Measurements from ENCODE around the gene E4F1.

The E4F1 gene

GRCh38 chr16:2208308-2208707 is 15.1 kb upstream of the E4F1 start:
- no peaks in the 10 kb centered on the region for H3K27me3 ChIP-seq (ENCODE audit: insufficient read depth, low read length, poor library complexity)
- H2AFZ ChIP-seq (ENCODE audit: low read depth, low read length) = no peak overlapping the region
- H4K20me1 ChIP-seq (ENCODE audit: insufficient read depth, low read length) = peaks cover 23% of the 10 kb centered on the region
- no peak overlapping the region for H3K9ac ChIP-seq (ENCODE audit: low read depth, low read length)
- no peak for ATAC-seq (ENCODE audit: insufficient read depth, low read depth)
- no peak overlapping the region for H3K27ac ChIP-seq (ENCODE audit: low read length)
- no peak overlapping the region for H3K4me2 ChIP-seq (ENCODE audit: insufficient read depth, low read length)
- TF ChIP-seq EZH2 (IDR thresholded peaks at IDR 0.05; ENCODE audit: borderline replicate concordance, low read depth, low read length, severe bottlenecking) (no peak), CTCF (IDR thresholded peaks at IDR 0.05; ENCODE audit: borderline replicate concordance, extremely low read depth, low read length, poor library complexity, severe bottlenecking) (no peak)
- no peaks in the 10 kb centered on the region for H3K9me3 ChIP-seq (ENCODE audit: insufficient read depth, low read length, severe bottlenecking)
- peaks cover 51% of the 10 kb centered on the region for H3K4me1 ChIP-seq (ENCODE audit: insufficient read depth, low read length)
- no peak for DNase-seq
- H3K36me3 ChIP-seq (ENCODE audit: insufficient read depth, low read length) = peaks cover 63% of the 10 kb centered on the region
- H3K79me2 ChIP-seq (ENCODE audit: insufficient read depth, low read length) = peaks cover 49% of the 10 kb centered on the region
- H3K4me3 ChIP-seq (ENCODE audit: low read depth in 1 of 2, low read length in 2 of 2) = no peak overlapping the region

- Histone ChIP-seq H3K4me2 (ENCODE audit: insufficient read depth, low read length) (no peak overlapping the region), H3K4me1 (ENCODE audit: insufficient read depth, low read length) (peaks cover 56% of the 10 kb centered on the region), H3K27ac (ENCODE audit: low read length) (no peak overlapping the region), H3K36me3 (ENCODE audit: insufficient read depth, low read length) (peaks cover 68% of the 10 kb centered on the region), H3K79me2 (ENCODE audit: insufficient read depth, low read length) (peaks cover 53% of the 10 kb centered on the region), H3K9me3 (ENCODE audit: insufficient read depth, low read length, severe bottlenecking) (no peaks in the 10 kb centered on the region), H3K4me3 (ENCODE audit: low read depth in 1 of 2, low read length in 2 of 2) (no peak overlapping the region), H3K9ac (ENCODE audit: low read depth, low read length) (no peak overlapping the region), H3K27me3 (ENCODE audit: insufficient read depth, low read length, poor library complexity) (no peaks in the 10 kb centered on the region), H4K20me1 (ENCODE audit: insufficient read depth, low read length) (peaks cover 28% of the 10 kb centered on the region), H2AFZ (ENCODE audit: low read depth, low read length) (no peak overlapping the region)
- TF ChIP-seq CTCF (IDR thresholded peaks at IDR 0.05; ENCODE audit: borderline replicate concordance, extremely low read depth, low read length, poor library complexity, severe bottlenecking) (no peak), EZH2 (IDR thresholded peaks at IDR 0.05; ENCODE audit: borderline replicate concordance, low read depth, low read length, severe bottlenecking) (no peak)
- DNase-seq = no peak
- ATAC-seq (ENCODE audit: insufficient read depth, low read depth) = no peak
Observed at GRCh38 chr16:2208772-2209171, 14.6 kb upstream of the E4F1 start.

GRCh38 chr16:2209258-2210008 is 14.0 kb upstream of the E4F1 start:
- Histone ChIP-seq H3K27ac (ENCODE audit: low read length) (no peak overlapping the region), H4K20me1 (ENCODE audit: insufficient read depth, low read length) (peaks cover 29% of the 10 kb centered on the region), H3K27me3 (ENCODE audit: insufficient read depth, low read length, poor library complexity) (no peaks in the 10 kb centered on the region), H2AFZ (ENCODE audit: low read depth, low read length) (no peak overlapping the region), H3K9ac (ENCODE audit: low read depth, low read length) (no peak overlapping the region), H3K4me1 (ENCODE audit: insufficient read depth, low read length) (peaks cover 53% of the 10 kb centered on the region), H3K4me3 (ENCODE audit: low read depth in 1 of 2, low read length in 2 of 2) (no peak overlapping the region), H3K9me3 (ENCODE audit: insufficient read depth, low read length, severe bottlenecking) (no peaks in the 10 kb centered on the region), H3K36me3 (ENCODE audit: insufficient read depth, low read length) (peaks cover 68% of the 10 kb centered on the region), H3K4me2 (ENCODE audit: insufficient read depth, low read length) (no peak overlapping the region), H3K79me2 (ENCODE audit: insufficient read depth, low read length) (peaks cover 60% of the 10 kb centered on the region)
- TF ChIP-seq EZH2 (IDR thresholded peaks at IDR 0.05; ENCODE audit: borderline replicate concordance, low read depth, low read length, severe bottlenecking) (no peak), CTCF (IDR thresholded peaks at IDR 0.05; ENCODE audit: borderline replicate concordance, extremely low read depth, low read length, poor library complexity, severe bottlenecking) (no peak)
- no peak for DNase-seq
- no peak for ATAC-seq (ENCODE audit: insufficient read depth, low read depth)
